Liver (tissue), 9 donors: ENCODE results near the gene SNAPC2. TPM values are rescaled to one million over a fixed set of nuclear protein-coding genes. Genes with fewer than 3 reads are reported as not detected.

ENCODE experiments used
- DNase-seq: peaks from one replicate; pipeline ENCODE4 v3.0.0-alpha.2; 2017; ENCODE audit warnings: low spot score
- H3K27ac ChIP-seq, 2 donors: one replicate each; pipeline ENCODE4 v1.7.0; 2013; ENCODE audit warnings: inconsistent platforms in 2 of 2, low read length in 2 of 2, control low read depth in 1 of 2, low read depth in 1 of 2, mild to moderate bottlenecking in 1 of 2
- H3K27me3 ChIP-seq, 4 donors: one replicate each; pipeline versions ENCODE4 v1.6.1 to v1.7.0; 2013; ENCODE audit warnings: low read length in 3 of 4, inconsistent platforms in 1 of 4, mild to moderate bottlenecking in 1 of 4, moderate library complexity in 1 of 4; ENCODE audit not compliant: control insufficient read depth in 4 of 4, insufficient read depth in 4 of 4
- H3K36me3 ChIP-seq, 4 donors: one replicate each; pipeline versions ENCODE4 v1.6.1 to v1.7.0; 2013; ENCODE audit warnings: low read length in 3 of 4, mild to moderate bottlenecking in 3 of 4, low read depth in 1 of 4, moderate library complexity in 1 of 4; ENCODE audit not compliant: control insufficient read depth in 4 of 4, insufficient read depth in 3 of 4
- H3K4me1 ChIP-seq, 4 donors: one replicate each; pipeline versions ENCODE4 v1.6.1 to v1.7.0; 2013; ENCODE audit warnings: low read length in 3 of 4, mild to moderate bottlenecking in 3 of 4, moderate library complexity in 1 of 4; ENCODE audit not compliant: control insufficient read depth in 4 of 4, insufficient read depth in 4 of 4
- H3K4me3 ChIP-seq, 3 donors: one replicate each; pipeline versions ENCODE4 v1.6.1 to v1.7.0; 2013; ENCODE audit warnings: low read length in 3 of 3, control low read depth in 1 of 3, low read depth in 1 of 3, mild to moderate bottlenecking in 1 of 3
- H3K9ac ChIP-seq, 2 donors: one replicate each; pipeline ENCODE4 v1.7.0; 2013; ENCODE audit warnings: low read length in 2 of 2, mild to moderate bottlenecking in 2 of 2, moderate library complexity in 2 of 2, control low read depth in 1 of 2, low read depth in 1 of 2
- H3K9me3 ChIP-seq, 4 donors: one replicate each; pipeline versions ENCODE4 v1.6.1 to v1.7.0; 2013; ENCODE audit warnings: low read length in 3 of 4; ENCODE audit not compliant: control insufficient read depth in 4 of 4
- EGR1 ChIP-seq, 2 donors: IDR thresholded peaks; 2 replicates each; pipeline ENCODE4 v1.6.1; 2016 to 2018; ENCODE audit warnings: antibody characterized with exemption in 2 of 2, low read depth in 2 of 2
- FOXA1 ChIP-seq: IDR thresholded peaks from 2 replicates; pipeline ENCODE4 v1.6.1; 2016; ENCODE audit warnings: antibody characterized with exemption
- FOXA2 ChIP-seq: IDR thresholded peaks from 2 replicates; pipeline ENCODE4 v1.6.1; 2016; ENCODE audit warnings: antibody characterized with exemption
- GABPA ChIP-seq, 2 donors: IDR thresholded peaks in 1 of 2; conservative IDR thresholded peaks in 1 of 2; 2 replicates each; pipeline ENCODE4 v1.6.1; 2016; ENCODE audit warnings: antibody characterized with exemption in 2 of 2, mild to moderate bottlenecking in 1 of 2, moderate library complexity in 1 of 2
- HNF4A ChIP-seq, 2 donors: conservative IDR thresholded peaks; 2 replicates each; pipeline ENCODE4 v1.6.1; 2016; ENCODE audit warnings: antibody characterized with exemption in 2 of 2, mild to moderate bottlenecking in 2 of 2
- HNF4G ChIP-seq: IDR thresholded peaks from 2 replicates; pipeline ENCODE4 v1.6.1; 2016; ENCODE audit warnings: antibody characterized with exemption
- JUND ChIP-seq, 2 donors: IDR thresholded peaks; 2 replicates each; pipeline ENCODE4 v1.6.1; 2016; ENCODE audit warnings: antibody characterized with exemption in 2 of 2
- NR2F2 ChIP-seq: IDR thresholded peaks from 2 replicates; pipeline ENCODE4 v1.6.1; 2016; ENCODE audit warnings: antibody characterized with exemption
- RAD21 ChIP-seq, 2 donors: IDR thresholded peaks; 2 replicates each; pipeline ENCODE4 v1.6.1; 2016; ENCODE audit warnings: antibody characterized with exemption in 2 of 2, mild to moderate bottlenecking in 2 of 2
- RXRA ChIP-seq, 2 donors: IDR thresholded peaks; 2 replicates each; pipeline ENCODE4 v1.6.1; 2017 to 2018; ENCODE audit warnings: antibody characterized with exemption in 2 of 2, mild to moderate bottlenecking in 1 of 2
- SP1 ChIP-seq: IDR thresholded peaks from 2 replicates; pipeline ENCODE4 v1.6.1; 2018; ENCODE audit warnings: antibody characterized with exemption, mild to moderate bottlenecking
- TAF1 ChIP-seq: conservative IDR thresholded peaks from 2 replicates; pipeline ENCODE4 v1.6.1; 2016; ENCODE audit warnings: antibody characterized with exemption, mild to moderate bottlenecking
- YY1 ChIP-seq: IDR thresholded peaks from 2 replicates; pipeline ENCODE4 v1.6.1; 2016; ENCODE audit warnings: antibody characterized with exemption, mild to moderate bottlenecking
- WGBS: extraction: QIAGEN DNeasy Blood & Tissue Kit; methylation state at CpG from one replicate; pipeline ENCODE4 v1.1.7; 2013; 5-methylcytosine and 5-hydroxymethylcytosine counted together
- polyA plus RNA-seq, 2 donors: library from polyadenylated mRNA; stranded (reverse) in 1 of 2; unstranded in 1 of 2; fragments of 200-250 nt in 1 of 2; fragments of >200 nt in 1 of 2; fragmentation: Nextera tagmentation in 1 of 2; extraction: Ambion mirVana in 1 of 2; gene quantifications; one replicate each; pipeline versions ENCODE4 v1.2.1 to v1.2.3, GENCODE V29; 2013 to 2015
- total RNA-seq, 2 donors: library from RNA; depleted of rRNA; stranded (reverse); fragments of >200 nt; gene quantifications; one replicate each; pipeline ENCODE4 v1.2.3, GENCODE V29; 2014
- TF ChIP-seq, protein P1 (sequence below): IDR thresholded peaks from 2 replicates; pipeline ENCODE4 v1.6.1; 2016; ENCODE audit warnings: antibody characterized with exemption
- TF ChIP-seq, protein P2 (sequence below): fragments of 150-350 bp; IDR thresholded peaks from 2 replicates; pipeline ENCODE4 v1.5.1; 2017; ENCODE audit warnings: improper control_type of control experiment, low read depth, low read length; ENCODE audit not compliant: missing input control
- TF ChIP-seq, protein P3 (sequence below): IDR thresholded peaks from 2 replicates; pipeline ENCODE4 v1.6.1; 2016; ENCODE audit warnings: antibody characterized with exemption, mild to moderate bottlenecking
- TF ChIP-seq, protein P4 (sequence below): IDR thresholded peaks from 2 replicates; pipeline ENCODE4 v1.6.1; 2016; ENCODE audit warnings: antibody characterized with exemption
- TF ChIP-seq, protein P5 (sequence below): IDR thresholded peaks from 2 replicates; pipeline ENCODE4 v1.6.1; 2016; ENCODE audit warnings: antibody characterized with exemption
- donor health status: healthy.
- donor health status: healthy.
- donor health status: healthy.
- donor health status: healthy.
- donor health status: healthy.

The SNAPC2 gene
- total and polyA plus RNA-seq, 4 donors, result 2.8 to 7.1 (median 3.3) TPM

DNA sequence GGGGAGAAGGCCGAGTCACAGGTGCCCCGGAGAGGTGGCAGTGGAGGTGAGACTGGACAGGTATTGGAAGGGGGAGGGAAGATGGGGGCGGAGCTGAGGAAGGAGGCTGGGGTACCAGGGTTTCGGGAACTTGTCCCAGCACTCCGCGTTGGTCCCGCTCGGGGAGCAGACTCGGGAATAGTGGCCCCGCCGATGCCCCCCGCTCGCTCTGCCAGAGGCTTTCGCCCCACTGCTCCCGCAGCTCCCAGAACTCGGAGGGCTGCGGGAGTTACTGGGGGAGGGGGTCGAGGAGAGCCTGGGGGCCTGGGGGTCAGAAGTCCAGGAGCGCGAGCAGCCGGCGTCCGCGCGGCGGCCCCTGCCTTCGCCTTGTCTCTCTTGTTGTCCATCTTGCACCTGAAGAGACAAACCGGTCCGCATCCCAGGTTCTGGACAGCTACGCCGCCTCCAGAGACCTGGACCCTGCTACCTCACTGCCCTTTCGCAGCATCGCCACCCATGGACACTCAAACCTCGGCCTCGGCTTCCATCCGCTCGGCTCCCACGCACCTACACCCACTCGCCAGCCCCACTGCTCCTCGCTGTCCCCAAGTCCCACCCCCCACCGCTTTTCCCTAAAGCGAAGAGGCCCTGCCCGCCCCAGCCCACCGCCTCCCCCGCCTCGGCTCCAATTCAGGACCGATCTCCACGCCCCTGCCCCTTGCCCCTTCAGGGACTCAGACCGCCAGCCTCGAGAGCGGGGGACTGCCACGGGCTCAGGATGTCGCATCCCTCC lies 46.6 kb upstream of the SNAPC2 start:
- H3K36me3 ChIP-seq, result no peaks in the 10 kb centered on the region
- H3K27ac ChIP-seq, result no peak overlapping the region
- TF ChIP-seq, protein P1, sequence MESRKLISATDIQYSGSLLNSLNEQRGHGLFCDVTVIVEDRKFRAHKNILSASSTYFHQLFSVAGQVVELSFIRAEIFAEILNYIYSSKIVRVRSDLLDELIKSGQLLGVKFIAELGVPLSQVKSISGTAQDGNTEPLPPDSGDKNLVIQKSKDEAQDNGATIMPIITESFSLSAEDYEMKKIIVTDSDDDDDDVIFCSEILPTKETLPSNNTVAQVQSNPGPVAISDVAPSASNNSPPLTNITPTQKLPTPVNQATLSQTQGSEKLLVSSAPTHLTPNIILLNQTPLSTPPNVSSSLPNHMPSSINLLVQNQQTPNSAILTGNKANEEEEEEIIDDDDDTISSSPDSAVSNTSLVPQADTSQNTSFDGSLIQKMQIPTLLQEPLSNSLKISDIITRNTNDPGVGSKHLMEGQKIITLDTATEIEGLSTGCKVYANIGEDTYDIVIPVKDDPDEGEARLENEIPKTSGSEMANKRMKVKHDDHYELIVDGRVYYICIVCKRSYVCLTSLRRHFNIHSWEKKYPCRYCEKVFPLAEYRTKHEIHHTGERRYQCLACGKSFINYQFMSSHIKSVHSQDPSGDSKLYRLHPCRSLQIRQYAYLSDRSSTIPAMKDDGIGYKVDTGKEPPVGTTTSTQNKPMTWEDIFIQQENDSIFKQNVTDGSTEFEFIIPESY, result no peak
- TF ChIP-seq, protein P2, sequence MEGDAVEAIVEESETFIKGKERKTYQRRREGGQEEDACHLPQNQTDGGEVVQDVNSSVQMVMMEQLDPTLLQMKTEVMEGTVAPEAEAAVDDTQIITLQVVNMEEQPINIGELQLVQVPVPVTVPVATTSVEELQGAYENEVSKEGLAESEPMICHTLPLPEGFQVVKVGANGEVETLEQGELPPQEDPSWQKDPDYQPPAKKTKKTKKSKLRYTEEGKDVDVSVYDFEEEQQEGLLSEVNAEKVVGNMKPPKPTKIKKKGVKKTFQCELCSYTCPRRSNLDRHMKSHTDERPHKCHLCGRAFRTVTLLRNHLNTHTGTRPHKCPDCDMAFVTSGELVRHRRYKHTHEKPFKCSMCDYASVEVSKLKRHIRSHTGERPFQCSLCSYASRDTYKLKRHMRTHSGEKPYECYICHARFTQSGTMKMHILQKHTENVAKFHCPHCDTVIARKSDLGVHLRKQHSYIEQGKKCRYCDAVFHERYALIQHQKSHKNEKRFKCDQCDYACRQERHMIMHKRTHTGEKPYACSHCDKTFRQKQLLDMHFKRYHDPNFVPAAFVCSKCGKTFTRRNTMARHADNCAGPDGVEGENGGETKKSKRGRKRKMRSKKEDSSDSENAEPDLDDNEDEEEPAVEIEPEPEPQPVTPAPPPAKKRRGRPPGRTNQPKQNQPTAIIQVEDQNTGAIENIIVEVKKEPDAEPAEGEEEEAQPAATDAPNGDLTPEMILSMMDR, result no peak
- TF ChIP-seq RAD21 (IDR thresholded peaks at IDR 0.05), result no peak
- TF ChIP-seq FOXA1, result no peak
- H3K4me1 ChIP-seq, result peaks cover 9 to 30% (median 11%) of the 10 kb centered on the region in 4 donors
- H3K9ac ChIP-seq, result no peak overlapping the region
- no peak overlapping the region for H3K4me3 ChIP-seq
- peak; percentile 31 for DNase-seq
- no peaks in the 10 kb centered on the region for H3K9me3 ChIP-seq
- H3K27me3 ChIP-seq, result peaks cover 0 to 8% (median 6%) of the 10 kb centered on the region in 4 donors
- WGBS, result 14% methylated on average over 53 of the region's 53 CpGs

DNA sequence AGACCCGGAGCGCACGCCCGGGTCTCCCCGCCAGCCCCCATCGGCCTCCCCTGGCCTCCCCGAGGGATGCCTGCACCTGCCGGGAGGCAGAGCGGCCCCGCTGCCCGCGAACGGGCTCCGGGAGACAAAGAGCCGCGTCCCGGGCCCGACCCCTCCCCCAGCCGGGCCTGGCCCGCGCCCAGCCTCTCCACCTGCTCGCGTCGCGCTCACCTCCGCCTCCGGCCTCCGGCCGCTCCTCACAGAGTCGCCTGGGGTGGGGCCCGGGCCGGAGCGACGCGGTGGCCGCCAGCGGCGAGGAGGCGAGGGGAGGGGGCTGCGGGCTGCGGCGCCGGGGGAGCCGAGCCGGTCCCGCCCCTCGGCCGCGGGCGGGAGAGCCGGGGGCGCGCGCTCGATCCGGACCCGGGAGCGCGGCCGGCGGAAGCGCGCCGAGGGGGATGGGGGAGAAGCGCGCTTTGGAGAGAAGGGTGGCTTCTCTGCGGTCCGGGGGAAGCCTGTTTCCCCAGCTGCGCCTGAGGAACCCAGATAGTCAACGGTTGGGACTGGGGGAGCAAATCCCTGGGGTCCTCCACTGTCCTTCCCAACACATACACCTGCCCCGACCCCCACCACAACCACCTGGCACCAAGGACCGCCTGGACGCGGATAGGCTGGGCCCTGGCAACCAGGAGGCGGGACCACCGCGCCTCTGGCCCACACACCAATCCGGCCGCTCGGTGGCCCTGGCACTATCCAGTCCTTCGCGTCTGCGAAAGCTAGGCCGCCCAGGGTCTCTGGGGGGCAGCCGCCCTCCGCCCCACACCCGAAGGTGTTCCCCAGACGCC lies 45.9 kb upstream of the SNAPC2 start, which contains the start of gene PRR36:
TSS of gene PRR36 (minus strand) at position 315 of the 821 bp plus-strand sequence. CDS start 701 bp downstream, outside the sequence.
- Histone ChIP-seq H3K27me3 (peaks cover 0 to 8% (median 6%) of the 10 kb centered on the region in 4 donors), H3K9me3 (no peaks in the 10 kb centered on the region), H3K27ac (no peak within 1 kb of the TSS), H3K36me3 (no peaks in the 10 kb centered on the region), H3K9ac (no peak within 1 kb of the TSS), H3K4me1 (peaks cover 3 to 22% (median 8%) of the 10 kb centered on the region in 4 donors), H3K4me3 (peak within 1 kb of the TSS in 1 of 3 donors; percentile 38)
- no peak for DNase-seq
- TF ChIP-seq, protein P3, sequence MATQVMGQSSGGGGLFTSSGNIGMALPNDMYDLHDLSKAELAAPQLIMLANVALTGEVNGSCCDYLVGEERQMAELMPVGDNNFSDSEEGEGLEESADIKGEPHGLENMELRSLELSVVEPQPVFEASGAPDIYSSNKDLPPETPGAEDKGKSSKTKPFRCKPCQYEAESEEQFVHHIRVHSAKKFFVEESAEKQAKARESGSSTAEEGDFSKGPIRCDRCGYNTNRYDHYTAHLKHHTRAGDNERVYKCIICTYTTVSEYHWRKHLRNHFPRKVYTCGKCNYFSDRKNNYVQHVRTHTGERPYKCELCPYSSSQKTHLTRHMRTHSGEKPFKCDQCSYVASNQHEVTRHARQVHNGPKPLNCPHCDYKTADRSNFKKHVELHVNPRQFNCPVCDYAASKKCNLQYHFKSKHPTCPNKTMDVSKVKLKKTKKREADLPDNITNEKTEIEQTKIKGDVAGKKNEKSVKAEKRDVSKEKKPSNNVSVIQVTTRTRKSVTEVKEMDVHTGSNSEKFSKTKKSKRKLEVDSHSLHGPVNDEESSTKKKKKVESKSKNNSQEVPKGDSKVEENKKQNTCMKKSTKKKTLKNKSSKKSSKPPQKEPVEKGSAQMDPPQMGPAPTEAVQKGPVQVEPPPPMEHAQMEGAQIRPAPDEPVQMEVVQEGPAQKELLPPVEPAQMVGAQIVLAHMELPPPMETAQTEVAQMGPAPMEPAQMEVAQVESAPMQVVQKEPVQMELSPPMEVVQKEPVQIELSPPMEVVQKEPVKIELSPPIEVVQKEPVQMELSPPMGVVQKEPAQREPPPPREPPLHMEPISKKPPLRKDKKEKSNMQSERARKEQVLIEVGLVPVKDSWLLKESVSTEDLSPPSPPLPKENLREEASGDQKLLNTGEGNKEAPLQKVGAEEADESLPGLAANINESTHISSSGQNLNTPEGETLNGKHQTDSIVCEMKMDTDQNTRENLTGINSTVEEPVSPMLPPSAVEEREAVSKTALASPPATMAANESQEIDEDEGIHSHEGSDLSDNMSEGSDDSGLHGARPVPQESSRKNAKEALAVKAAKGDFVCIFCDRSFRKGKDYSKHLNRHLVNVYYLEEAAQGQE, result no peak
- TF ChIP-seq, protein P1, result no peak
- no peak for TF ChIP-seq RXRA (IDR thresholded peaks at IDR 0.05)
- TF ChIP-seq HNF4G, result no peak
- TF ChIP-seq EGR1 (IDR thresholded peaks at IDR 0.05; ENCODE audit: low read depth in 2 of 2), result no peak
- TF ChIP-seq, protein P4, sequence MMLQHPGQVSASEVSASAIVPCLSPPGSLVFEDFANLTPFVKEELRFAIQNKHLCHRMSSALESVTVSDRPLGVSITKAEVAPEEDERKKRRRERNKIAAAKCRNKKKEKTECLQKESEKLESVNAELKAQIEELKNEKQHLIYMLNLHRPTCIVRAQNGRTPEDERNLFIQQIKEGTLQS, result no peak
- no peak for TF ChIP-seq NR2F2
- TF ChIP-seq, protein P5, sequence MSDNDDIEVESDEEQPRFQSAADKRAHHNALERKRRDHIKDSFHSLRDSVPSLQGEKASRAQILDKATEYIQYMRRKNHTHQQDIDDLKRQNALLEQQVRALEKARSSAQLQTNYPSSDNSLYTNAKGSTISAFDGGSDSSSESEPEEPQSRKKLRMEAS, result no peak
- no peak for TF ChIP-seq FOXA2
- TF ChIP-seq YY1, result no peak
- TF ChIP-seq FOXA1, result no peak
- TF ChIP-seq TAF1, result no peak
- TF ChIP-seq RAD21 (IDR thresholded peaks at IDR 0.05), result no peak
- no peak for TF ChIP-seq GABPA (IDR thresholded peaks at IDR 0.05 in 1 of 2, conservative IDR thresholded peaks at IDR 0.05 in 1 of 2)
- no peak for TF ChIP-seq JUND (IDR thresholded peaks at IDR 0.05)
- TF ChIP-seq SP1, result no peak
- no peak for TF ChIP-seq HNF4A (conservative IDR thresholded peaks at IDR 0.05)
- 4% methylated on average over 88 of the region's 88 CpGs for WGBS
